ENCODE measurements around the gene SKA3.
"Not testable (repeated sequence)": the region's sequence is repeated elsewhere in the genome, so short reads cannot be mapped to it uniquely, and the experiment has no call there.

Gene SKA3

GRCh38 chr13:21176215-21176981, at the start of gene SKA3, which contains the start of gene MRPL57:
Gene SKA3, minus strand, starts transcription at chr13:21176552. Its CDS starts 75 bp downstream, at chr13:21176477.
Gene MRPL57, plus strand, starts transcription at chr13:21176658. Its CDS starts 259 bp downstream, at chr13:21176917.
- peak; percentile 67 for DNase-seq (ENCODE audit: low read depth)

GRCh38 chr13:21225082-21225481, 48.7 kb upstream of the SKA3 start:
- no peak overlapping the region for H3K4me3 ChIP-seq (ENCODE audit: low read depth, low read length)
- no peak for DNase-seq (ENCODE audit: low read depth)

More at GRCh38 chr13:21176215-21176981, at the start of gene SKA3, which contains the start of gene MRPL57:
- H3K4me3 ChIP-seq (ENCODE audit: low read depth, low read length), result peak within 1 kb of the TSS; percentile 87

- H3K4me3 ChIP-seq (ENCODE audit: low read depth, low read length), result no peak overlapping the region
- no peak for DNase-seq (ENCODE audit: low read depth)
Measured at GRCh38 chr13:21221268-21221667, 44.9 kb upstream of the SKA3 start.

- DNase-seq (ENCODE audit: low read depth); H3K4me3 ChIP-seq (ENCODE audit: low read depth, low read length): not testable (repeated sequence)
Measured at GRCh38 chr13:21219716-21220115, 43.4 kb upstream of the SKA3 start.

- no peak overlapping the region for H3K4me3 ChIP-seq (ENCODE audit: low read depth, low read length)
- no peak for DNase-seq (ENCODE audit: low read depth)
Measured at GRCh38 chr13:21219036-21219381, 42.7 kb upstream of the SKA3 start.

- no peak overlapping the region for H3K4me3 ChIP-seq (ENCODE audit: low read depth, low read length)
- DNase-seq (ENCODE audit: low read depth), result no peak
Measured at GRCh38 chr13:21218351-21219035, 42.1 kb upstream of the SKA3 start.

- H3K4me3 ChIP-seq (ENCODE audit: low read depth, low read length), result peak overlapping the region; percentile 15
- DNase-seq (ENCODE audit: low read depth), result no peak
Measured at GRCh38 chr13:21216332-21216731, 40.0 kb upstream of the SKA3 start.

- not testable (repeated sequence) for H3K4me3 ChIP-seq (ENCODE audit: low read depth, low read length); DNase-seq (ENCODE audit: low read depth)
Measured at GRCh38 chr13:21215419-21215818, 39.1 kb upstream of the SKA3 start.

- no peak overlapping the region for H3K4me3 ChIP-seq (ENCODE audit: low read depth, low read length)
- no peak for DNase-seq (ENCODE audit: low read depth)
Measured at GRCh38 chr13:21212138-21212775, 35.9 kb upstream of the SKA3 start.

GRCh38 chr13:21208652-21209154, 32.4 kb upstream of the SKA3 start:
- no peak for DNase-seq (ENCODE audit: low read depth)
- H3K4me3 ChIP-seq (ENCODE audit: low read depth, low read length), result no peak overlapping the region

GRCh38 chr13:21202767-21203531, 26.6 kb upstream of the SKA3 start:
- no peak for DNase-seq (ENCODE audit: low read depth)
- H3K4me3 ChIP-seq (ENCODE audit: low read depth, low read length), result no peak overlapping the region

GRCh38 chr13:21201456-21202190, 25.3 kb upstream of the SKA3 start:
- H3K4me3 ChIP-seq (ENCODE audit: low read depth, low read length), result not testable (repeated sequence)

GRCh38 chr13:21198391-21198790, 22.0 kb upstream of the SKA3 start:
- not testable (repeated sequence) for DNase-seq (ENCODE audit: low read depth); H3K4me3 ChIP-seq (ENCODE audit: low read depth, low read length)

More at GRCh38 chr13:21201456-21202190, 25.3 kb upstream of the SKA3 start:
- not testable (repeated sequence) for DNase-seq (ENCODE audit: low read depth)

GRCh38 chr13:21197606-21198225, 21.4 kb upstream of the SKA3 start:
- not testable (repeated sequence) for DNase-seq (ENCODE audit: low read depth); H3K4me3 ChIP-seq (ENCODE audit: low read depth, low read length)

- not testable (repeated sequence) for H3K4me3 ChIP-seq (ENCODE audit: low read depth, low read length); DNase-seq (ENCODE audit: low read depth)
Measured at GRCh38 chr13:21194756-21195155, 18.4 kb upstream of the SKA3 start.

GRCh38 chr13:21186410-21186809, 10.1 kb upstream of the SKA3 start:
- DNase-seq (ENCODE audit: low read depth); H3K4me3 ChIP-seq (ENCODE audit: low read depth, low read length): not testable (repeated sequence)

- no peak overlapping the region for H3K4me3 ChIP-seq (ENCODE audit: low read depth, low read length)
- DNase-seq (ENCODE audit: low read depth), result no peak
Measured at GRCh38 chr13:21181671-21182070, 5.3 kb upstream of the SKA3 start.

GRCh38 chr13:21176982-21177284, 581 bp upstream of the SKA3 start:
- H3K4me3 ChIP-seq (ENCODE audit: low read depth, low read length), result peak overlapping the region; percentile 87
- no peak for DNase-seq (ENCODE audit: low read depth)
